ENCODE data around the gene MDC1. TPM values are rescaled to one million over a fixed set of nuclear protein-coding genes. Genes with fewer than 3 reads are reported as not detected.
"Not testable (repeated sequence)": the region's sequence is repeated elsewhere in the genome, so short reads cannot be mapped to it uniquely, and the experiment has no call there.

Gene MDC1
- total RNA-seq, 2 experiments from 2014 or later, result 50.5 to 56.8 TPM

GRCh38 chr6:30722280-30723112 is 5.4 kb upstream of the MDC1 start:
- peak; percentile 98 for TF ChIP-seq CTCF (IDR thresholded peaks at IDR 0.05)
- Mint-ChIP-seq H3K27ac (peak overlapping the region; percentile 95), H3K4me3 (peak overlapping the region; percentile 99), H3K4me1 (ENCODE audit: low read depth) (peaks cover 67% of the 10 kb centered on the region), H3K27me3 (no peaks in the 10 kb centered on the region), H3K36me3 (ENCODE audit: low read depth) (peaks cover 71% of the 10 kb centered on the region), H3K9me3 (no peaks in the 10 kb centered on the region)
- no peaks in the 10 kb centered on the region for H3K27me3 ChIP-seq (ENCODE audit: control insufficient read depth in 1 of 2, insufficient read depth in 2 of 2, low read length in 2 of 2)
- CTCF ChIA-PET, result interaction anchor here (0.5 to 20.2 kb wide), 18 partner anchors 9 to 269 kb away, joined by 3 to 526 read pairs (median 6); partner anchors contain the start of genes ABCF1, ATAT1, DHX16 and MRPS18B
- ATAC-seq (ENCODE audit: poor library complexity) (no peak), DNase-seq (peak; percentile 71 to 93 (median 86))
- intact Hi-C loops (cut with DNase I, micrococcal nuclease), result loop anchor here (1.0 to 5.0 kb wide), 7 partner anchors 8 to 240 kb away; partner anchors contain the start of genes ABCF1 (in 1 of the 2) and ATAT1 (in 1 of the 2)
- POLR2A ChIA-PET, result interaction anchor here (0.5 to 11.0 kb wide), 20 partner anchors 9 to 256 kb away, joined by 3 to 381 read pairs (median 6); partner anchors contain the start of genes ABCF1, DHX16, FLOT1 and MRPS18B
- no peaks in the 10 kb centered on the region for H3K9me3 ChIP-seq (ENCODE audit: control insufficient read depth in 1 of 2, insufficient read depth in 1 of 2, low read length in 2 of 2)
- peaks cover 66% of the 10 kb centered on the region for H3K4me1 ChIP-seq (ENCODE audit: insufficient read depth, low read length)
- peak overlapping the region; percentile 63 for H3K4me3 ChIP-seq (ENCODE audit: low read length)
- peak overlapping the region in 1 of 2 donors; percentile 85 for H3K27ac ChIP-seq (ENCODE audit: low read depth in 1 of 2, low read length in 2 of 2)
- H3K36me3 ChIP-seq (ENCODE audit: insufficient read depth, low read length), result peaks cover 50% of the 10 kb centered on the region

- H3K4me1 ChIP-seq (ENCODE audit: insufficient read depth, low read length), result peaks cover 67% of the 10 kb centered on the region
- DNase-seq, result peak in 4 of 14 experiments; percentile 8 to 74 (median 48)
- not testable (repeated sequence) for H3K27me3 ChIP-seq (ENCODE audit: control insufficient read depth in 1 of 2, insufficient read depth in 2 of 2, low read length in 2 of 2); H3K9me3 Mint-ChIP-seq; H3K9me3 ChIP-seq (ENCODE audit: control insufficient read depth in 1 of 2, insufficient read depth in 1 of 2, low read length in 2 of 2); ATAC-seq (ENCODE audit: poor library complexity); H3K27me3 Mint-ChIP-seq
- peak overlapping the region; percentile 57 to 85 for H3K27ac ChIP-seq (ENCODE audit: low read depth in 1 of 2, low read length in 2 of 2)
- peaks cover 70% of the 10 kb centered on the region for H3K4me1 Mint-ChIP-seq (ENCODE audit: low read depth)
- intact Hi-C loops (cut with DNase I, micrococcal nuclease), result loop anchor here (1.0 to 5.0 kb wide), 7 partner anchors 8 to 239 kb away; partner anchors contain the start of genes ABCF1 (in 1 of the 2) and ATAT1 (in 1 of the 2)
- POLR2A ChIA-PET, result interaction anchor here (0.7 to 11.0 kb wide), 22 partner anchors 9 to 255 kb away, joined by 3 to 381 read pairs (median 6); partner anchors contain the start of genes ABCF1, DHX16, FLOT1 and GTF2H4
- peak overlapping the region; percentile 95 for H3K27ac Mint-ChIP-seq
- H3K36me3 Mint-ChIP-seq (ENCODE audit: low read depth), result peaks cover 73% of the 10 kb centered on the region
- CTCF ChIA-PET, result interaction anchor here (0.6 to 20.2 kb wide), 17 partner anchors 10 to 268 kb away, joined by 3 to 526 read pairs (median 6); partner anchors contain the start of genes ABCF1, ATAT1, DHX16 and MRPS18B
- peak overlapping the region; percentile 63 for H3K4me3 ChIP-seq (ENCODE audit: low read length)
- H3K36me3 ChIP-seq (ENCODE audit: insufficient read depth, low read length), result peaks cover 45% of the 10 kb centered on the region
- H3K4me3 Mint-ChIP-seq, result peak overlapping the region; percentile 99
Observed at GRCh38 chr6:30722025-30722279, 4.9 kb upstream of the MDC1 start.

- H3K27ac Mint-ChIP-seq, result peak overlapping the region; percentile 95
- H3K9me3 ChIP-seq (ENCODE audit: control insufficient read depth in 1 of 2, insufficient read depth in 1 of 2, low read length in 2 of 2), result no peaks in the 10 kb centered on the region
- peak; percentile 23 for TF ChIP-seq CTCF (IDR thresholded peaks at IDR 0.05)
- no peaks in the 10 kb centered on the region for H3K27me3 ChIP-seq (ENCODE audit: control insufficient read depth in 1 of 2, insufficient read depth in 2 of 2, low read length in 2 of 2)
- ChIA-PET POLR2A (interaction anchor here (0.7 to 11.0 kb wide), 21 partner anchors 10 to 508 kb away, joined by 3 to 381 read pairs (median 7); partner anchors contain the start of genes ABCF1, DHX16, FLOT1 and GTF2H4), CTCF (interaction anchor here (1.0 to 20.2 kb wide), 14 partner anchors 10 to 268 kb away, joined by 3 to 526 read pairs (median 6); partner anchors contain the start of genes ABCF1, ATAT1, DHX16 and MRPS18B)
- H3K27ac ChIP-seq (ENCODE audit: low read depth in 1 of 2, low read length in 2 of 2), result peak overlapping the region; percentile 85
- intact Hi-C loops (cut with DNase I, micrococcal nuclease), result loop anchor here (1.0 to 5.0 kb wide), 9 partner anchors 9 to 239 kb away; partner anchors contain the start of genes MRPS18B (in 2 of the 2), PPP1R10 (in 2 of the 2), ABCF1 (in 1 of the 2) and ATAT1 (in 1 of the 2)
- no peaks in the 10 kb centered on the region for H3K9me3 Mint-ChIP-seq
- H3K4me1 ChIP-seq (ENCODE audit: insufficient read depth, low read length), result peaks cover 73% of the 10 kb centered on the region
- H3K4me3 Mint-ChIP-seq, result peak overlapping the region; percentile 99
- no peaks in the 10 kb centered on the region for H3K27me3 Mint-ChIP-seq
- H3K4me1 Mint-ChIP-seq (ENCODE audit: low read depth), result peaks cover 73% of the 10 kb centered on the region
- peak overlapping the region; percentile 73 for H3K4me3 ChIP-seq (ENCODE audit: low read length)
- peak; percentile 35 for ATAC-seq (ENCODE audit: poor library complexity)
- H3K36me3 Mint-ChIP-seq (ENCODE audit: low read depth), result peaks cover 69% of the 10 kb centered on the region
- H3K36me3 ChIP-seq (ENCODE audit: insufficient read depth, low read length), result peaks cover 39% of the 10 kb centered on the region
- DNase-seq, result peak; percentile 89 to 99 (median 95)
Observed at GRCh38 chr6:30721198-30722024, 4.3 kb upstream of the MDC1 start.

Data from CD4-positive, alpha-beta T cell (primary cell).